OCI-LY1 (cell line): ENCODE data around the gene ZNF148.

ENCODE experiments used
- H2AFZ ChIP-seq: fragments of 200-600 bp; sonication (generic), shearing (Covaris generic); 2 replicates; pipeline ENCODE4 v1.6.0; 2014; ENCODE audit warnings: antibody characterized with exemption, mild to moderate bottlenecking, low read length
- H3F3A ChIP-seq: fragments of 200-600 bp; sonication (generic), shearing (Covaris generic); 2 replicates; pipeline ENCODE4 v1.6.0; 2014; ENCODE audit warnings: mild to moderate bottlenecking, antibody characterized with exemption, low read length, moderate library complexity; ENCODE audit not compliant: insufficient read depth
- H3K27ac ChIP-seq: fragments of 200-600 bp; sonication (generic); 2 replicates; pipeline ENCODE4 v1.5.1; 2014; ENCODE audit warnings: low read length, mixed run types, mild to moderate bottlenecking, low read depth; ENCODE audit not compliant: poor library complexity, severe bottlenecking
- H3K27me3 ChIP-seq: fragments of 200-600 bp; sonication (generic); 2 replicates; pipeline ENCODE4 v1.6.0; 2014; ENCODE audit warnings: antibody characterized with exemption, mild to moderate bottlenecking, low read length, moderate library complexity; ENCODE audit not compliant: insufficient read depth
- H3K36me3 ChIP-seq: fragments of 200-600 bp; sonication (generic); 2 replicates; pipeline ENCODE4 v1.6.1; 2014; ENCODE audit warnings: mild to moderate bottlenecking, antibody characterized with exemption, low read length, moderate library complexity, mixed read lengths; ENCODE audit not compliant: insufficient read depth
- H3K4me1 ChIP-seq: fragments of 200-600 bp; sonication (generic); 2 replicates; pipeline ENCODE4 v1.5.1; 2014; ENCODE audit warnings: mild to moderate bottlenecking, low read length, moderate library complexity; ENCODE audit not compliant: insufficient read depth, severe bottlenecking
- H3K4me2 ChIP-seq: fragments of 200-600 bp; sonication (generic), shearing (Covaris generic); 2 replicates; pipeline ENCODE4 v1.6.1; 2014; ENCODE audit warnings: low read length
- H3K4me3 ChIP-seq: fragments of 200-600 bp; sonication (generic); 2 replicates; pipeline ENCODE4 v1.5.1; 2014; ENCODE audit warnings: low read length, low read depth, mild to moderate bottlenecking, mixed read lengths; ENCODE audit not compliant: poor library complexity, severe bottlenecking
- H3K79me2 ChIP-seq: fragments of 200-600 bp; shearing (Covaris generic); 2 replicates; pipeline ENCODE4 v1.6.1; 2016; ENCODE audit warnings: mixed run types, low read length, mixed read lengths; ENCODE audit not compliant: insufficient read depth
- H3K9ac ChIP-seq: fragments of 200-600 bp; sonication (generic), shearing (Covaris generic); 2 replicates; pipeline ENCODE4 v1.6.1; 2014; ENCODE audit warnings: mild to moderate bottlenecking, low read length, mixed read lengths
- H3K9me2 ChIP-seq: fragments of 200-600 bp; sonication (generic), shearing (Covaris generic); 2 replicates; pipeline ENCODE4 v1.6.1; 2014; ENCODE audit warnings: low read depth, mild to moderate bottlenecking, low read length, mixed read lengths
- H3K9me3 ChIP-seq: fragments of 200-600 bp; shearing (Covaris generic); 2 replicates; pipeline ENCODE4 v1.6.1; 2014; ENCODE audit warnings: low read length, mixed read lengths
- H4K20me1 ChIP-seq: fragments of 200-600 bp; sonication (generic), shearing (Covaris generic); 2 replicates; pipeline ENCODE4 v1.6.0; 2016; ENCODE audit warnings: mild to moderate bottlenecking, low read length; ENCODE audit not compliant: insufficient read depth
- EZH2 ChIP-seq: fragments of 200-600 bp; sonication (generic), shearing (Covaris generic); IDR thresholded peaks from 2 replicates; pipeline ENCODE4 v1.8.0; 2017; ENCODE audit warnings: borderline replicate concordance, mixed run types, mild to moderate bottlenecking, antibody characterized with exemption, low read length, moderate library complexity, mixed read lengths
- TF ChIP-seq, protein P1 (sequence below): fragments of 200-600 bp; sonication (generic), shearing (Covaris generic); IDR thresholded peaks from 2 replicates; pipeline ENCODE4 v1.5.1; 2017; ENCODE audit warnings: mild to moderate bottlenecking, antibody characterized with exemption, low read length, moderate library complexity, mixed read lengths

Gene ZNF148

DNA sequence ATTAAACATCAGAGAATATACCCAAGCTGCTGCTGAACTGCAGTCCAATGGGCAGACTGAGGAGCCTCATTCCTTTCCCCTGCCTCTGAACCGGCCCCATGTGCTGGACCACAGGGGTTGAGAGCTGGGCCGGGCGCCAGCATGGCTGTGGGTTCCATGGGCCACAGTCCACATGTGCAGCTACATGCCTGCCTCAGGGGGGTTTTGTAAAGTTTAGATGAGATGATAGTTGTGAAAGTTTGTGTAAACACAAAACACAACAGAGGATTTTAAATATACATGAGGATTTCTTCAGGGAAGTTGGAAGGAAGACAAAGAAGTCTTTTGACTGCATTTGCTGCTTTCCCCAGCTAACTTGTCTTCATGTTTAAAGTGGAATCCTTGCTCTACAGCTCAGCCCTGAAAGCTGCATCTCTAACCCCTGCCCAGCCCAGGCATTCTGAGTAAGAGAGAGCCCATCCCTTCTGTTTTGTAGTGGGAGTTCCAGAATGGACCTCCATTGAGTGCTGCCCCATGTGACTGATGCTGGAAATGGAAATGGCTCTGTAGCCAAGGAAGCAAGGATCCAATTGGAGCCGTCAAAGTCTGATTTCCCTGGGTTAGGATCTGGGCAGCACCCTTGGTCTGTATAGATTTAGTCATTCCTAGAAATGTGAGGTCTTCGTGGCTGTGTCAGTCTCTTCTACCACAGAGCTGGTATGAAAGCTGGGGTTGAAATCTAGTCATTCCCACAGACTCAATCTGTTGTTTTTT lies 180.1 kb downstream of the ZNF148 start:
- Histone ChIP-seq H3K79me2 (no peaks in the 10 kb centered on the region), H4K20me1 (no peaks in the 10 kb centered on the region), H3K9me2 (no peaks in the 10 kb centered on the region), H3K4me1 (no peaks in the 10 kb centered on the region), H3K9ac (no peak overlapping the region), H3K27ac (no peak overlapping the region), H3K36me3 (no peaks in the 10 kb centered on the region), H3K4me2 (no peak overlapping the region), H3F3A (no peaks in the 10 kb centered on the region), H3K9me3 (no peaks in the 10 kb centered on the region), H3K27me3 (no peaks in the 10 kb centered on the region), H3K4me3 (no peak overlapping the region), H2AFZ (no peak overlapping the region)
- TF ChIP-seq, protein P1, sequence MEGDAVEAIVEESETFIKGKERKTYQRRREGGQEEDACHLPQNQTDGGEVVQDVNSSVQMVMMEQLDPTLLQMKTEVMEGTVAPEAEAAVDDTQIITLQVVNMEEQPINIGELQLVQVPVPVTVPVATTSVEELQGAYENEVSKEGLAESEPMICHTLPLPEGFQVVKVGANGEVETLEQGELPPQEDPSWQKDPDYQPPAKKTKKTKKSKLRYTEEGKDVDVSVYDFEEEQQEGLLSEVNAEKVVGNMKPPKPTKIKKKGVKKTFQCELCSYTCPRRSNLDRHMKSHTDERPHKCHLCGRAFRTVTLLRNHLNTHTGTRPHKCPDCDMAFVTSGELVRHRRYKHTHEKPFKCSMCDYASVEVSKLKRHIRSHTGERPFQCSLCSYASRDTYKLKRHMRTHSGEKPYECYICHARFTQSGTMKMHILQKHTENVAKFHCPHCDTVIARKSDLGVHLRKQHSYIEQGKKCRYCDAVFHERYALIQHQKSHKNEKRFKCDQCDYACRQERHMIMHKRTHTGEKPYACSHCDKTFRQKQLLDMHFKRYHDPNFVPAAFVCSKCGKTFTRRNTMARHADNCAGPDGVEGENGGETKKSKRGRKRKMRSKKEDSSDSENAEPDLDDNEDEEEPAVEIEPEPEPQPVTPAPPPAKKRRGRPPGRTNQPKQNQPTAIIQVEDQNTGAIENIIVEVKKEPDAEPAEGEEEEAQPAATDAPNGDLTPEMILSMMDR = no peak
- TF ChIP-seq EZH2 = no peak

DNA sequence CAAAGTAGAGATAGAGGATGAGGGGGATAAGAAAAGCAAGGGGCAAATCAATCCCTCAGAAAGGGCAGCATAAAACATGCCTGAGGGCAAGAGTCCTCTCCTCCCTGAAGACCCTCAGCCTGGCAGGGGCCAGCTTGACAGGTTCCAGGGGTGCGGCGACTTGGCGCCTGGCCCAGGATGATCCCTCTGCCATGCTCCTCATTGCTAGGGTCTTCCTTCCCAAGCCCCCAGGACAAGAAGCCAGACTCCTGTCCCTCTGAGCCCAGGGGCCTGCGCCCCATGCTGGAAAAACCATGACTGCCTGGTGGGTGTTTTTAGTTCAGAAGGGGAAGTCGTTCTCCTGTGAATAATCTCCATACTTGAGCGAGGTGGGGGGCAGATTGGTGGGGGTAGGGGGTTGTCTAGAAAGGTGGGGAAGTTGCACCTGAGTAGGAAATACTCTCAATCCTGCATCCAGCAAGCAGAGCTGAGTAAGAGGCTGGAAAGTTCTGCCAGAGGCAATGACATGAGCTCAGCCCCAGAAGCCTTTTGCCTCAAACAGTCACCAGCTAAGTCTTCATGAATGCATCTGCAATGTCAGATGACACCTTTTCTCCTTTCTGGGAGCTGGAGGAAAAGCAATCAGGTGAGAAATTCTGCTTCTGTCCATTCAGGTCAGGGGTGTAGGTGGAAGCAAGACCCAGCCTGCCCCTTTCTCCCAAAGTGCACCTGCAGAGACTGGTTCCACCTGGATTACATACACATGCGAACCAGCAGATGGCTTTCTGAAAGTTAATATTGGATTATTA lies 180.9 kb downstream of the ZNF148 start:
- no peak overlapping the region for H3K4me3 ChIP-seq
- H4K20me1 ChIP-seq = no peaks in the 10 kb centered on the region
- H3K4me1 ChIP-seq = no peaks in the 10 kb centered on the region
- no peaks in the 10 kb centered on the region for H3K9me2 ChIP-seq
- no peaks in the 10 kb centered on the region for H3K27me3 ChIP-seq
- H3K79me2 ChIP-seq = no peaks in the 10 kb centered on the region
- no peak overlapping the region for H3K4me2 ChIP-seq
- H2AFZ ChIP-seq = no peak overlapping the region
- H3F3A ChIP-seq = no peaks in the 10 kb centered on the region
- no peak overlapping the region for H3K27ac ChIP-seq
- TF ChIP-seq EZH2 = no peak
- TF ChIP-seq, protein P1 = no peak
- H3K36me3 ChIP-seq = no peaks in the 10 kb centered on the region
- no peaks in the 10 kb centered on the region for H3K9me3 ChIP-seq
- no peak overlapping the region for H3K9ac ChIP-seq

DNA sequence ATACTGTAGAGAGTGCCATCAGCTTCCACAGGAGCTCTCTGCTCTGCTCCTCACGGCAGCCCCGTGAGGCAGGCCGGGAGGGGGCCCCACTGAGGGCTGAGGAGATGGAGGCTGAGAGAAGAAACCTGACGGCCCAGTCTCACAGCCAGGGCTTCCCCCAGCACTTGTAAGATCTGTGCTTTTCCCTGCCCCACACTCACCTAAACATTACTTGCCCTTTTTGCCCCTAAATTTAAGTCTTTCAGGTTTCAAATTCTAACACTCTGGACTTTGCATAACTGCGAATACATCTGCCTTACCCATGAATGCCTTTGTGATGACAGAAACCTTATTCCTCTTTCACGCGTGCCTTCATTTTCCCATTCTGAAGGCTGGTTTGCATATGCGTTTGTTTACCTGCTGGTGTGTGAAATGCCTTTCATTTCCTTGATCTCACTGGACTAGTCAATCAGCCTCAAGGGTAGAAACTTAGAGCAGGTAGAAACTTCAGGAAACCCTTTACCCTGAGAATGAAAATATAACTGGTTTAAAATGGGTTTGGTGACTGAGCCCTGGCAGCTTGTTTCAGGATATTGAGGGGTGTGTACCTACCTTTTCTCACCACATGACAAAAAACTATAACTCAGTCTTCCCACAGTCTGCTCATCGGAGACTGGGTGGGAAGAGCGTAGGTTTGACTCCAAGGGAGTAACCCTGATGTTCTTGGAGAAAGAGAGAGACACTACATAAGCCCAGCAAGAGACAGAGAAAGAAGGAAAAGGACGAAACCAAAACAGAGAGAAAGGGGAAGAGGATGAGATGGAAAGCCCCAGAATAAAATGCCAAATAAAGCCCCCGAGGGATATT lies 182.7 kb downstream of the ZNF148 start:
- Histone ChIP-seq H3K9me2 (no peaks in the 10 kb centered on the region), H3K4me2 (no peak overlapping the region; the same call in 1 of the 2 replicates), H3K9ac (no peak overlapping the region), H3K79me2 (no peaks in the 10 kb centered on the region), H3K27me3 (no peaks in the 10 kb centered on the region), H3F3A (no peaks in the 10 kb centered on the region), H3K9me3 (no peaks in the 10 kb centered on the region), H4K20me1 (no peaks in the 10 kb centered on the region), H3K36me3 (no peaks in the 10 kb centered on the region), H3K4me3 (no peak overlapping the region), H3K27ac (no peak overlapping the region), H3K4me1 (no peaks in the 10 kb centered on the region), H2AFZ (no peak overlapping the region)
- TF ChIP-seq EZH2 = no peak
- TF ChIP-seq, protein P1 = peak; percentile 34; the same call in 1 of the 2 replicates
